GM12801 (cell line): ENCODE measurements around the gene HSPE1.

Experiments
- TF ChIP-seq, protein P1 (sequence below): IDR thresholded peaks from one replicate; pipeline ENCODE4 v1.5.1; 2011; ENCODE audit warnings: control low read depth; ENCODE audit not compliant: insufficient read length; ENCODE audit errors: extremely low read depth

HSPE1 gene

DNA sequence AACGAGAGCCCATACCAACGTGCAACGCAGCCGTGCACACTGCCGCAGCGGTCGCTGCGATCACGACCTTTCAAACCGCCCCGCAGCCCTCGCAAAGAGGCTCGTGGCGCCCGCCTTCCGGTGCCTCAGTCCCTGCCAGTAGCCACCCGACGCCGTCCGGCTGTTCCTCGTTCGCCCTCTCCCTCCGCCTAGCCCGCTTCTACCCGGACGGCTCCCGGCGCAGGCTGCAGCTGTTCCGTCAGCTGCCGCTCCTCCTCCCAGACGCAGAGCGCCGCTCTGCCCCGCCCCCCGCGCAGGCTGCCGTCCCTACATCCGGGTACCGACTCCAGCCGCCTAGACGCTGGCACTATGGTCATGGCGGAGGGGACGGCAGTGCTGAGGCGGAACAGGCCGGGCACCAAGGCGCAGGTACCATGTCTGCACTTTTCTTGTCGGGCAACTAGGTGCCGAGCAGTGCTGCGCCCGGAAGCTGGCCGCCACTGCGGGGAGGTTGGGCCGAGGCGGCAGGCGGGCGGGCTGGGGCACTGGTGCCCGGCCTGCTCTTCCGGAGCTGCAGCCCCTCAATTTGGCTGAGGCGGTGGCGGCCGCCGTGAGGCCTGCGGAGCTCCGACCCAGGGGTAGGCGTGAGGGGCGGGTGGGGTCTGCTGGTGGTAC, 15.7 kb downstream of the HSPE1 start, which contains the start of gene MOB4:
Gene MOB4 (plus strand): TSS at position 328 of the 654 bp plus-strand sequence. CDS start 21 bp downstream, at position 349.
- TF ChIP-seq, protein P1, sequence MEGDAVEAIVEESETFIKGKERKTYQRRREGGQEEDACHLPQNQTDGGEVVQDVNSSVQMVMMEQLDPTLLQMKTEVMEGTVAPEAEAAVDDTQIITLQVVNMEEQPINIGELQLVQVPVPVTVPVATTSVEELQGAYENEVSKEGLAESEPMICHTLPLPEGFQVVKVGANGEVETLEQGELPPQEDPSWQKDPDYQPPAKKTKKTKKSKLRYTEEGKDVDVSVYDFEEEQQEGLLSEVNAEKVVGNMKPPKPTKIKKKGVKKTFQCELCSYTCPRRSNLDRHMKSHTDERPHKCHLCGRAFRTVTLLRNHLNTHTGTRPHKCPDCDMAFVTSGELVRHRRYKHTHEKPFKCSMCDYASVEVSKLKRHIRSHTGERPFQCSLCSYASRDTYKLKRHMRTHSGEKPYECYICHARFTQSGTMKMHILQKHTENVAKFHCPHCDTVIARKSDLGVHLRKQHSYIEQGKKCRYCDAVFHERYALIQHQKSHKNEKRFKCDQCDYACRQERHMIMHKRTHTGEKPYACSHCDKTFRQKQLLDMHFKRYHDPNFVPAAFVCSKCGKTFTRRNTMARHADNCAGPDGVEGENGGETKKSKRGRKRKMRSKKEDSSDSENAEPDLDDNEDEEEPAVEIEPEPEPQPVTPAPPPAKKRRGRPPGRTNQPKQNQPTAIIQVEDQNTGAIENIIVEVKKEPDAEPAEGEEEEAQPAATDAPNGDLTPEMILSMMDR = no peak

DNA sequence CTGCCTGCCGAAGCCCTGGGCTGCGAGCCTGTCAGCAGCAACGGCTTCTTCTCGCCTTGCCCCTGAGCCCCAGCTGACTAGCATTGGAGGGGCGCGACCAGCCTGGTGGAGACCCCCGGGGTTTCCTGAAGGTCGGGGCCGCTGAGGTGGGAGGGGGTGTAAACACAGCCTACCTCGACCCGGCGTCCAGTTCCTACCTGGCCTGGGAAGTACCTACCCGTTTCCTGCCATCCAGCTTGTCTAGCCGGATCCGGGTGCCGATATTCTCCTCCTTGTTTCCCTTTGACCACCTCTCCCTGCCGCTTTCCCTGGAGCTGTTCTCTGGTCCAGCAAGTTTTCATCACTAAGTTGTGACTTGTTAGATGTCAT, 16.2 kb downstream of the HSPE1 start:
- TF ChIP-seq, protein P1 = no peak

- TF ChIP-seq, protein P1 = no peak
Observed at GRCh38 chr2:197517150-197517549, 17.0 kb downstream of the HSPE1 start.

- TF ChIP-seq, protein P1 = no peak
Observed at GRCh38 chr2:197538412-197538811, 38.2 kb downstream of the HSPE1 start.

DNA sequence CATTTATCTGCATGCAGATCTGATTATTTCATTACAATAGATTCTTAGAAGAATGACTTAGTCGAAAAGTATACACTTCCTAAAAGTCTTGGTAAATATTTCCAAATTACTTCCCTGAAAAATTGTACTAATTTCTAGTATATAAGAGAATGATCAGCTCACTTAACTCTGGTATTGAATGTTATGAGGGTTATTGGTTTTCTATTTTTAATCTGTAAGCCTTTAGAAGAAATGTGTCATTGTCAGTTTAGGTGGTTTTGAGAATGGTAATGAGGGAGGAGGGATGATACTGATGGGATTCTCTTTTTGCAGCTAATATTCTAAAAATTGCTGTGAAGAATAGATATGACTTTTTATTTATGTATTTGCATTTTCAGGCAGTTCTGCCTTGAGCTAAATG, 39.6 kb downstream of the HSPE1 start:
- TF ChIP-seq, protein P1 = no peak

DNA sequence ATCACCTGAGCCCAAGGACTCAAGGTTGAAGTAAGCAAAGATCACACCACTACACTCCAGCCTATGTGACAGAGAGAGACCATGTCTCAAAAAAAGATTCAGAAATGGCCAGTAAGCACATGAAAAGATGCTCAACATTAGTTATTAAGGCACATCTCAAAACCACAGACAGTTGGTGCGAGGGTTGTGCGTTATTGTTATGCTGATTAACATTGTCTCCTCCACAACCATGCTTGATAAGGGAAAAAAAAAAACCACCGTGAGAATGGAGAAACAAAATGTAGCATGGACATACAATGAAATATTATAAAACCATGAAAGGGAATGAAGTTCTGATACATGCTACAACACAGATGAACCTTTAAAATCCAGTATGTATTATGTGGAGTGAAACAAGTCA, 43.0 kb downstream of the HSPE1 start:
- TF ChIP-seq, protein P1 = no peak

- TF ChIP-seq, protein P1 = no peak
Observed at GRCh38 chr2:197547163-197547900, 47.2 kb downstream of the HSPE1 start.
